Liver (tissue), 9 donors: ENCODE measurements around the gene PRCD. TPM values are rescaled to one million over a fixed set of nuclear protein-coding genes. Genes with fewer than 3 reads are reported as not detected.

Source experiments
- DNase-seq: peaks from one replicate; pipeline ENCODE4 v3.0.0-alpha.2; 2017; ENCODE audit warnings: low spot score
- H3K27ac ChIP-seq, 2 donors: one replicate each; pipeline ENCODE4 v1.7.0; 2013; ENCODE audit warnings: inconsistent platforms in 2 of 2, low read length in 2 of 2, control low read depth in 1 of 2, low read depth in 1 of 2, mild to moderate bottlenecking in 1 of 2
- H3K27me3 ChIP-seq, 4 donors: one replicate each; pipeline versions ENCODE4 v1.6.1 to v1.7.0; 2013; ENCODE audit warnings: low read length in 3 of 4, inconsistent platforms in 1 of 4, mild to moderate bottlenecking in 1 of 4, moderate library complexity in 1 of 4; ENCODE audit not compliant: control insufficient read depth in 4 of 4, insufficient read depth in 4 of 4
- H3K36me3 ChIP-seq, 4 donors: one replicate each; pipeline versions ENCODE4 v1.6.1 to v1.7.0; 2013; ENCODE audit warnings: low read length in 3 of 4, mild to moderate bottlenecking in 3 of 4, low read depth in 1 of 4, moderate library complexity in 1 of 4; ENCODE audit not compliant: control insufficient read depth in 4 of 4, insufficient read depth in 3 of 4
- H3K4me1 ChIP-seq, 4 donors: one replicate each; pipeline versions ENCODE4 v1.6.1 to v1.7.0; 2013; ENCODE audit warnings: low read length in 3 of 4, mild to moderate bottlenecking in 3 of 4, moderate library complexity in 1 of 4; ENCODE audit not compliant: control insufficient read depth in 4 of 4, insufficient read depth in 4 of 4
- H3K4me3 ChIP-seq, 3 donors: one replicate each; pipeline versions ENCODE4 v1.6.1 to v1.7.0; 2013; ENCODE audit warnings: low read length in 3 of 3, control low read depth in 1 of 3, low read depth in 1 of 3, mild to moderate bottlenecking in 1 of 3
- H3K9ac ChIP-seq, 2 donors: one replicate each; pipeline ENCODE4 v1.7.0; 2013; ENCODE audit warnings: low read length in 2 of 2, mild to moderate bottlenecking in 2 of 2, moderate library complexity in 2 of 2, control low read depth in 1 of 2, low read depth in 1 of 2
- H3K9me3 ChIP-seq, 4 donors: one replicate each; pipeline versions ENCODE4 v1.6.1 to v1.7.0; 2013; ENCODE audit warnings: low read length in 3 of 4; ENCODE audit not compliant: control insufficient read depth in 4 of 4
- EGR1 ChIP-seq, 2 donors: IDR thresholded peaks; 2 replicates each; pipeline ENCODE4 v1.6.1; 2016 to 2018; ENCODE audit warnings: antibody characterized with exemption in 2 of 2, low read depth in 2 of 2
- FOXA1 ChIP-seq: IDR thresholded peaks from 2 replicates; pipeline ENCODE4 v1.6.1; 2016; ENCODE audit warnings: antibody characterized with exemption
- HNF4A ChIP-seq, 2 donors: conservative IDR thresholded peaks; 2 replicates each; pipeline ENCODE4 v1.6.1; 2016; ENCODE audit warnings: antibody characterized with exemption in 2 of 2, mild to moderate bottlenecking in 2 of 2
- MAX ChIP-seq: IDR thresholded peaks from 2 replicates; pipeline ENCODE4 v1.6.1; 2016; ENCODE audit warnings: antibody characterized with exemption
- NR2F2 ChIP-seq: IDR thresholded peaks from 2 replicates; pipeline ENCODE4 v1.6.1; 2016; ENCODE audit warnings: antibody characterized with exemption
- RAD21 ChIP-seq, 2 donors: IDR thresholded peaks; 2 replicates each; pipeline ENCODE4 v1.6.1; 2016; ENCODE audit warnings: antibody characterized with exemption in 2 of 2, mild to moderate bottlenecking in 2 of 2
- RXRA ChIP-seq, 2 donors: IDR thresholded peaks; 2 replicates each; pipeline ENCODE4 v1.6.1; 2017 to 2018; ENCODE audit warnings: antibody characterized with exemption in 2 of 2, mild to moderate bottlenecking in 1 of 2
- SP1 ChIP-seq: IDR thresholded peaks from 2 replicates; pipeline ENCODE4 v1.6.1; 2018; ENCODE audit warnings: antibody characterized with exemption, mild to moderate bottlenecking
- TAF1 ChIP-seq: conservative IDR thresholded peaks from 2 replicates; pipeline ENCODE4 v1.6.1; 2016; ENCODE audit warnings: antibody characterized with exemption, mild to moderate bottlenecking
- YY1 ChIP-seq: IDR thresholded peaks from 2 replicates; pipeline ENCODE4 v1.6.1; 2016; ENCODE audit warnings: antibody characterized with exemption, mild to moderate bottlenecking
- WGBS: extraction: QIAGEN DNeasy Blood & Tissue Kit; methylation state at CpG from one replicate; pipeline ENCODE4 v1.1.7; 2013; 5-methylcytosine and 5-hydroxymethylcytosine counted together
- polyA plus RNA-seq, 2 donors: library from polyadenylated mRNA; stranded (reverse) in 1 of 2; unstranded in 1 of 2; fragments of 200-250 nt in 1 of 2; fragments of >200 nt in 1 of 2; fragmentation: Nextera tagmentation in 1 of 2; extraction: Ambion mirVana in 1 of 2; gene quantifications; one replicate each; pipeline versions ENCODE4 v1.2.1 to v1.2.3, GENCODE V29; 2013 to 2015
- total RNA-seq, 2 donors: library from RNA; depleted of rRNA; stranded (reverse); fragments of >200 nt; gene quantifications; one replicate each; pipeline ENCODE4 v1.2.3, GENCODE V29; 2014
- TF ChIP-seq, protein P1 (sequence below): fragments of 150-350 bp; IDR thresholded peaks from 2 replicates; pipeline ENCODE4 v1.5.1; 2017; ENCODE audit warnings: improper control_type of control experiment, low read depth, low read length; ENCODE audit not compliant: missing input control
- TF ChIP-seq, protein P2 (sequence below): IDR thresholded peaks from 2 replicates; pipeline ENCODE4 v1.6.1; 2016; ENCODE audit warnings: antibody characterized with exemption, mild to moderate bottlenecking
- TF ChIP-seq, protein P3 (sequence below): IDR thresholded peaks from 2 replicates; pipeline ENCODE4 v1.6.1; 2016; ENCODE audit warnings: antibody characterized with exemption
- TF ChIP-seq, protein P4 (sequence below): IDR thresholded peaks from 2 replicates; pipeline ENCODE4 v1.6.1; 2016; ENCODE audit warnings: antibody characterized with exemption
- donor health status: healthy.
- donor health status: healthy.
- donor health status: healthy.
- donor health status: healthy.
- donor health status: healthy.

Gene PRCD
- total and polyA plus RNA-seq, 4 donors, result 0.63 to 1.0 (median 0.75) TPM; not detected in 1

DNA sequence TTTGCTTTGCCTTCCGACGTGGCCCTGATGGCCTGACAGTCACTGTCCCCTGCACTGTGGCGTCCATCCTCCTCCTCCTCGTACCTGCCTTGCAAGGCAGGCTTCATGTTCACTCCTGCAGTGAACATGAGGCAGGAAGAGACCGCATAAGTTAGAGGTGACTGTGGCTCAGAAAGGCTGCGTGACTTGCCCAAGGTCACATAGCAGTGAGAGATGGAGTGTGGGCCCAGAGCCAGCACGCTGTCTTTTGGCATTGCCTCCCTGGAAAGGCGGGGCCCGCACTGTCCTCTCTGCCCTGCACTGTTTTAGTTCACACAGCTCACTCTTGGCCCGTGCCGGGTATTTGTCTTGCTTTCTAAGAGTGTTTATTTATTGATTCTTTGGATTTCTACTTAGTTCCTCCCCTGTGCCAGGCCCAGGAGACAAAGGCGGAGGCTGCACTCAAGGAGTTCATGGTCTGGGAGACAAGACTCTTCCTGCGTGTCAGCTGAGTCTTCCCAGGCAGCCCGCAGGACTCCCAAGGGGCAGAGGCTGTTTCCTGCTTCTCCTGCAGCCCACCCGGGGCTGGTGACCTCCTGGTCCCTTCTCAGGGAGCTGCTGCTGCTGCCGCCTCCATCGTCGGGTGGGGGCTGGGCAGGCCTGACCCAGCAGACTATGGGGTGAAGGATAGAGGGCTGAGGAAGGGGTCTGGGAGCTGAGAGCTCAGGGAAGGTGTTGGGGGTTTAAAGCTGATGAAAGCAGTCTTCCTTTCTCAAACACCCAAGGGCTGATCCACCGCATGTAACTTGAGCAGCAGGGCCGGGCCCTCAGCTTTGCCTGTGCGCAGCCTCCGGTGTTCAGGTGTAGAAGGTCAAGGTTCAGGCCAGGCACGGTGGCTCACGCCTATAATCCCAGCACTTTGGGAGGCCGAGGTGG lies 15.0 kb upstream of the PRCD start:
- H3K9ac ChIP-seq, result no peak overlapping the region
- no peak for DNase-seq
- no peaks in the 10 kb centered on the region for H3K36me3 ChIP-seq
- TF ChIP-seq SP1 (peak; percentile 7), RAD21 (IDR thresholded peaks at IDR 0.05) (no peak), HNF4A (conservative IDR thresholded peaks at IDR 0.05) (peak in 1 of 2 donors; percentile 12), NR2F2 (peak; percentile 88), EGR1 (IDR thresholded peaks at IDR 0.05; ENCODE audit: low read depth in 2 of 2) (no peak), TAF1 (no peak), FOXA1 (no peak), MAX (no peak), YY1 (no peak), RXRA (IDR thresholded peaks at IDR 0.05) (peak; percentile 23 to 33)
- TF ChIP-seq, protein P1, sequence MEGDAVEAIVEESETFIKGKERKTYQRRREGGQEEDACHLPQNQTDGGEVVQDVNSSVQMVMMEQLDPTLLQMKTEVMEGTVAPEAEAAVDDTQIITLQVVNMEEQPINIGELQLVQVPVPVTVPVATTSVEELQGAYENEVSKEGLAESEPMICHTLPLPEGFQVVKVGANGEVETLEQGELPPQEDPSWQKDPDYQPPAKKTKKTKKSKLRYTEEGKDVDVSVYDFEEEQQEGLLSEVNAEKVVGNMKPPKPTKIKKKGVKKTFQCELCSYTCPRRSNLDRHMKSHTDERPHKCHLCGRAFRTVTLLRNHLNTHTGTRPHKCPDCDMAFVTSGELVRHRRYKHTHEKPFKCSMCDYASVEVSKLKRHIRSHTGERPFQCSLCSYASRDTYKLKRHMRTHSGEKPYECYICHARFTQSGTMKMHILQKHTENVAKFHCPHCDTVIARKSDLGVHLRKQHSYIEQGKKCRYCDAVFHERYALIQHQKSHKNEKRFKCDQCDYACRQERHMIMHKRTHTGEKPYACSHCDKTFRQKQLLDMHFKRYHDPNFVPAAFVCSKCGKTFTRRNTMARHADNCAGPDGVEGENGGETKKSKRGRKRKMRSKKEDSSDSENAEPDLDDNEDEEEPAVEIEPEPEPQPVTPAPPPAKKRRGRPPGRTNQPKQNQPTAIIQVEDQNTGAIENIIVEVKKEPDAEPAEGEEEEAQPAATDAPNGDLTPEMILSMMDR, result no peak
- TF ChIP-seq, protein P2, sequence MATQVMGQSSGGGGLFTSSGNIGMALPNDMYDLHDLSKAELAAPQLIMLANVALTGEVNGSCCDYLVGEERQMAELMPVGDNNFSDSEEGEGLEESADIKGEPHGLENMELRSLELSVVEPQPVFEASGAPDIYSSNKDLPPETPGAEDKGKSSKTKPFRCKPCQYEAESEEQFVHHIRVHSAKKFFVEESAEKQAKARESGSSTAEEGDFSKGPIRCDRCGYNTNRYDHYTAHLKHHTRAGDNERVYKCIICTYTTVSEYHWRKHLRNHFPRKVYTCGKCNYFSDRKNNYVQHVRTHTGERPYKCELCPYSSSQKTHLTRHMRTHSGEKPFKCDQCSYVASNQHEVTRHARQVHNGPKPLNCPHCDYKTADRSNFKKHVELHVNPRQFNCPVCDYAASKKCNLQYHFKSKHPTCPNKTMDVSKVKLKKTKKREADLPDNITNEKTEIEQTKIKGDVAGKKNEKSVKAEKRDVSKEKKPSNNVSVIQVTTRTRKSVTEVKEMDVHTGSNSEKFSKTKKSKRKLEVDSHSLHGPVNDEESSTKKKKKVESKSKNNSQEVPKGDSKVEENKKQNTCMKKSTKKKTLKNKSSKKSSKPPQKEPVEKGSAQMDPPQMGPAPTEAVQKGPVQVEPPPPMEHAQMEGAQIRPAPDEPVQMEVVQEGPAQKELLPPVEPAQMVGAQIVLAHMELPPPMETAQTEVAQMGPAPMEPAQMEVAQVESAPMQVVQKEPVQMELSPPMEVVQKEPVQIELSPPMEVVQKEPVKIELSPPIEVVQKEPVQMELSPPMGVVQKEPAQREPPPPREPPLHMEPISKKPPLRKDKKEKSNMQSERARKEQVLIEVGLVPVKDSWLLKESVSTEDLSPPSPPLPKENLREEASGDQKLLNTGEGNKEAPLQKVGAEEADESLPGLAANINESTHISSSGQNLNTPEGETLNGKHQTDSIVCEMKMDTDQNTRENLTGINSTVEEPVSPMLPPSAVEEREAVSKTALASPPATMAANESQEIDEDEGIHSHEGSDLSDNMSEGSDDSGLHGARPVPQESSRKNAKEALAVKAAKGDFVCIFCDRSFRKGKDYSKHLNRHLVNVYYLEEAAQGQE, result no peak
- TF ChIP-seq, protein P3, sequence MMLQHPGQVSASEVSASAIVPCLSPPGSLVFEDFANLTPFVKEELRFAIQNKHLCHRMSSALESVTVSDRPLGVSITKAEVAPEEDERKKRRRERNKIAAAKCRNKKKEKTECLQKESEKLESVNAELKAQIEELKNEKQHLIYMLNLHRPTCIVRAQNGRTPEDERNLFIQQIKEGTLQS, result no peak
- TF ChIP-seq, protein P4, sequence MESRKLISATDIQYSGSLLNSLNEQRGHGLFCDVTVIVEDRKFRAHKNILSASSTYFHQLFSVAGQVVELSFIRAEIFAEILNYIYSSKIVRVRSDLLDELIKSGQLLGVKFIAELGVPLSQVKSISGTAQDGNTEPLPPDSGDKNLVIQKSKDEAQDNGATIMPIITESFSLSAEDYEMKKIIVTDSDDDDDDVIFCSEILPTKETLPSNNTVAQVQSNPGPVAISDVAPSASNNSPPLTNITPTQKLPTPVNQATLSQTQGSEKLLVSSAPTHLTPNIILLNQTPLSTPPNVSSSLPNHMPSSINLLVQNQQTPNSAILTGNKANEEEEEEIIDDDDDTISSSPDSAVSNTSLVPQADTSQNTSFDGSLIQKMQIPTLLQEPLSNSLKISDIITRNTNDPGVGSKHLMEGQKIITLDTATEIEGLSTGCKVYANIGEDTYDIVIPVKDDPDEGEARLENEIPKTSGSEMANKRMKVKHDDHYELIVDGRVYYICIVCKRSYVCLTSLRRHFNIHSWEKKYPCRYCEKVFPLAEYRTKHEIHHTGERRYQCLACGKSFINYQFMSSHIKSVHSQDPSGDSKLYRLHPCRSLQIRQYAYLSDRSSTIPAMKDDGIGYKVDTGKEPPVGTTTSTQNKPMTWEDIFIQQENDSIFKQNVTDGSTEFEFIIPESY, result no peak
- H3K4me1 ChIP-seq, result peaks cover 3 to 39% (median 16%) of the 10 kb centered on the region in 4 donors
- H3K4me3 ChIP-seq, result no peak overlapping the region
- H3K27ac ChIP-seq, result peak overlapping the region in 1 of 2 donors; percentile 46
- H3K27me3 ChIP-seq, result no peaks in the 10 kb centered on the region
- H3K9me3 ChIP-seq, result no peaks in the 10 kb centered on the region
- 49% methylated on average over 25 of the region's 25 CpGs for WGBS
